ENCODE measurements around the gene CNNM2.

- TF ChIP-seq CTCF (IDR thresholded peaks at IDR 0.05) (no peak), POLR2A (IDR thresholded peaks at IDR 0.05) (no peak), POLR2AphosphoS5 (IDR thresholded peaks at IDR 0.05) (no peak)
These were observed 12.6 kb downstream of the CNNM2 start for GRCh38 chr10:102930720-102931119.

Measured in prostate gland (tissue), 2 donors.